Naive thymus-derived CD8-positive, alpha-beta T cell (primary cell): Measurements from ENCODE around the gene SLC13A3. TPM values are rescaled to one million over a fixed set of nuclear protein-coding genes. Genes with fewer than 3 reads are reported as not detected.

Experiments used
- ATAC-seq, 2 donors: fragments of 150-1000 bp; cut with Tn5 transposase in 1 of 2; sonication (Bioruptor Pico), chemical (Tn5 transposase) in 1 of 2; 1 replicate in 1 of 2; 2 replicates in 1 of 2; pipeline ENCODE4 v1.10.0; 2021; ENCODE audit warnings: mild to moderate bottlenecking in 2 of 2, moderate library complexity in 2 of 2
- POLR2A ChIA-PET: fragments of 350-600 bp; sonication (Branson Sonifier 250); formaldehyde crosslinking; loops from one replicate; lab custom pipeline; 2021; ENCODE audit warnings: antibody characterized with exemption; lab: Charles Lee
- DNase-seq, 10 donors: peaks; one replicate each; pipeline versions ENCODE4 v3.0.0 to v3.0.0-alpha.2; 2020 to 2022
- H3K27ac Mint-ChIP-seq, 10 donors: one replicate each; pipeline ENCODE4 v1.8.0; 2020 to 2022; ENCODE audit warnings: mild to moderate bottlenecking in 10 of 10, mixed read lengths in 10 of 10, moderate library complexity in 4 of 10, inconsistent platforms in 1 of 10
- H3K27me3 Mint-ChIP-seq, 5 donors: one replicate each; pipeline ENCODE4 v1.8.0; 2021 to 2022; ENCODE audit warnings: mixed read lengths in 5 of 5
- H3K36me3 Mint-ChIP-seq, 3 donors: one replicate each; pipeline ENCODE4 v1.8.0; 2020 to 2022; ENCODE audit warnings: mixed read lengths in 3 of 3, mild to moderate bottlenecking in 2 of 3, inconsistent platforms in 1 of 3
- H3K4me1 Mint-ChIP-seq, 4 donors: one replicate each; pipeline ENCODE4 v1.8.0; 2021 to 2022; ENCODE audit warnings: mixed read lengths in 4 of 4
- H3K4me3 Mint-ChIP-seq, 10 donors: one replicate each; pipeline ENCODE4 v1.8.0; 2020 to 2022; ENCODE audit warnings: mild to moderate bottlenecking in 10 of 10, mixed read lengths in 10 of 10, moderate library complexity in 6 of 10, inconsistent platforms in 1 of 10
- H3K9me3 Mint-ChIP-seq, 9 donors: one replicate each; pipeline ENCODE4 v1.8.0; 2020 to 2022; ENCODE audit warnings: mixed read lengths in 9 of 9, mild to moderate bottlenecking in 3 of 9, inconsistent platforms in 1 of 9, moderate library complexity in 1 of 9
- polyA plus RNA-seq, 3 donors: library from polyadenylated mRNA; unstranded; fragments of 300-500 nt; fragmentation: Illumina TruSeq; gene quantifications; one replicate each; pipeline ENCODE4 v1.2.3, GENCODE V29; 2021
- total RNA-seq, 8 experiments: library from RNA in 2 of 8; stranded (reverse) in 2 of 8; gene quantifications; one replicate each; pipeline ENCODE4 v1.2.3 and lab custom pipeline; 2021 to 2026

SLC13A3 gene
- total and polyA plus RNA-seq, 5 experiments from 2014 or later, result 0.31 TPM; not detected in 4

DNA sequence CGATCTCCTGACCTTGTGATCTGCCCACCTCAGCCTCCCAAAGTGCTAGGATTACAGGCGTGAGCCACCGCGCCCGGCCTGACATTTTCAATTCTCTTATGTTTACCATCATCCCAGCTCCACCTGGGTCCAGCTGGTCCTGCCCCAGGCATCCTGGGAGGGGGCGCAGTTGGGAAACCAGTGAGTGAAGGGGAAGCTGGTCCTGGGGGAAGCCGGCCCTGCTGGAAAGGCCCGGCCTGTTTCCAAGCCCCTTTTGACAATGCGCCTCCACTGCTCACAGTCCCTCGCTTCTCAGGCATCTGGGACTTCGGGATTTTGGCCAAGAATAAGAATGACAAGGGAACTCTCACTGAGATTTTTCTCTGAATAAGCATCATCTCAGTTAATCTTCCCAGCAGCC lies 14.2 kb downstream of the SLC13A3 start:
- Mint-ChIP-seq H3K4me1 (no peaks in the 10 kb centered on the region), H3K27me3 (peaks cover 3 to 61% (median 22%) of the 10 kb centered on the region in 5 donors), H3K9me3 (no peaks in the 10 kb centered on the region), H3K36me3 (no peaks in the 10 kb centered on the region), H3K4me3 (no peak overlapping the region), H3K27ac (no peak overlapping the region)
- POLR2A ChIA-PET, result no interaction called here
- ATAC-seq (no peak), DNase-seq (no peak)

DNA sequence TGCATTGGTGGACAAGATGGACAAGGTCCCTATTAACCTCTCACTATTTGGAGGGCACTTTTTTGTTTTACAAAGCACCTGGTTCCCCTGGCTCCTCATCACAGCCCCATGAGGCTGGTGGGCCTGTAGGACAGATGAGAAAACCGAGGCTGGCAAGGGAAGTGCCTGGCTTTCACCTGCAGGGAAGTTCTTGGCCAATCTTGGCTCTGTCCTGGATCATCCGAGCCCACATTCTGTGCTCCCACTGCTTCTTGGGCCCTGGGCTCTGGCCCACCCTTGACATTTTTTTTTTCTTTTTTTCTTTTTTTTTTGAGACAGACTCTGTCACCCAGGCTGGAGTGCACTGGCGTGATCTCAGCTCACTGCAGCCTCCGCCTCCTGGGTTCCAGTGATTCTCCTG lies 14.7 kb downstream of the SLC13A3 start:
- no peak overlapping the region for H3K4me3 Mint-ChIP-seq

DNA sequence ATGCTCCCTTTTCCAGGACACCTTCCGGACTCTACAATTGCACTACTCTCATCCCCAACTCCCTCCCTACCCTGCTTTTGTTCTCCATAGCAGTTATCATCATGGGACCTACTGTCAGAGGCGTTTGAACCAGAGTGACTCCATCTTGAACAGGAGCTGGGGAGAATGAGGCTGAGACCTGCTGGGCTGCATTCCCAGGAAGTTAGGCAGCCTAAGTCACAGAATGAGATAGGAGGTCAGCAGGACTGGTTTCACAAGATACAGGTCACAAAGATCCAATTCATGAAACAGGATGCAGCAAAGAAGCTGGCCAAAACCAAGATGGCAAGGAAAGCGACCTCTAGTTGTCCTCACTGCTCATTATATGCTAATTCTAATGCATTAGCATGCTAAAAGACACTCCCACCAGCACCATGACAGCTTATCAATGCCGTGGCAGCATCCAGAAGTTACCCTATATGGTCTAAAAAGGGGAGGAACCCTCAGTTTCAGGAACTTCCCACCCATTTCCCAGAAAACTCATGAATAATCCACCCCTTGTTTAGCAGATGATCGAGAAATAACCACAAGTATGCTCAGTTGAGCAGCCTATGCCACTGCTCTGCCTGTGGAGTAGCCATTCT lies 15.6 kb downstream of the SLC13A3 start:
- Mint-ChIP-seq H3K27ac (no peak overlapping the region), H3K27me3 (peaks cover 3 to 52% (median 21%) of the 10 kb centered on the region in 5 donors), H3K36me3 (peaks cover 0 to under 1% (median 0%) of the 10 kb centered on the region in 3 donors), H3K4me1 (no peaks in the 10 kb centered on the region), H3K4me3 (no peak overlapping the region), H3K9me3 (peaks cover 0 to under 1% (median 0%) of the 10 kb centered on the region in 9 donors)
- POLR2A ChIA-PET, result no interaction called here
- DNase-seq, result no peak
- no peak for ATAC-seq

More for the DNA sequence above, 14.7 kb downstream of the SLC13A3 start:
- peaks cover 3 to 58% (median 23%) of the 10 kb centered on the region in 5 donors for H3K27me3 Mint-ChIP-seq
- H3K27ac Mint-ChIP-seq, result no peak overlapping the region
- H3K4me1 Mint-ChIP-seq, result no peaks in the 10 kb centered on the region
- ATAC-seq (no peak), DNase-seq (no peak)
- H3K9me3 Mint-ChIP-seq, result no peaks in the 10 kb centered on the region
- POLR2A ChIA-PET, result no interaction called here
- no peaks in the 10 kb centered on the region for H3K36me3 Mint-ChIP-seq

DNA sequence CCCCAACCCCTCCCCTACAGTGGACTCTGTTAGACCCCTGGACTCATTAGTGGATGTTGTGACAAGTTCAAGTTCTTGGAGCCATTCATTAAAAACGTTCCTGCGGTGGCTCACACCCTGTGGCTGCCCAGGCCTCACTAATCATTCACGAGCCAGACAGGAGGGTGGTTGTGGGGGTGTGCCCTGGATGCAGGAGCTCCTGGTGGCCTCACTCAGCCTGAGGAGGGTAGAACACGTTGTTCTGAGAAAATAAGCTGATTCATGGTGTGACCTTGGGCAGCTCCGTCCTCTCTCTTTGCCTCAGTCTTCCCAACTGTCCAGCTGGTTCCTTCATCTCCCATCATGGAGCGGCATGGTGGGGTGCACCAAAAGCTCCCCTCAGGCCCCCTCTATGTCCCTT lies 16.7 kb downstream of the SLC13A3 start:
- no peaks in the 10 kb centered on the region for H3K4me1 Mint-ChIP-seq
- no peak for DNase-seq
- POLR2A ChIA-PET, result no interaction called here
- H3K4me3 Mint-ChIP-seq, result no peak overlapping the region
- peaks cover 0 to 10% (median 2%) of the 10 kb centered on the region in 3 donors for H3K36me3 Mint-ChIP-seq
- no peak for ATAC-seq
- no peak overlapping the region for H3K27ac Mint-ChIP-seq
- peaks cover 7 to 57% (median 26%) of the 10 kb centered on the region in 5 donors for H3K27me3 Mint-ChIP-seq
- H3K9me3 Mint-ChIP-seq, result peaks cover 0 to 12% (median 5%) of the 10 kb centered on the region in 9 donors

- DNase-seq (no peak), ATAC-seq (no peak)
- no peak overlapping the region for H3K27ac Mint-ChIP-seq
- no peak overlapping the region for H3K4me3 Mint-ChIP-seq
- H3K9me3 Mint-ChIP-seq, result peaks cover 0 to 22% (median 13%) of the 10 kb centered on the region in 9 donors
- H3K36me3 Mint-ChIP-seq, result peaks cover 0 to 15% (median 2%) of the 10 kb centered on the region in 3 donors
- H3K27me3 Mint-ChIP-seq, result peaks cover 9 to 52% (median 29%) of the 10 kb centered on the region in 5 donors
- POLR2A ChIA-PET, result no interaction called here
- no peaks in the 10 kb centered on the region for H3K4me1 Mint-ChIP-seq
Measured at GRCh38 chr20:46631874-46632446, 19.3 kb downstream of the SLC13A3 start.

GRCh38 chr20:46631212-46631869 lies 19.9 kb downstream of the SLC13A3 start:
- Mint-ChIP-seq H3K27me3 (peaks cover 9 to 57% (median 34%) of the 10 kb centered on the region in 5 donors), H3K4me1 (no peaks in the 10 kb centered on the region)
- POLR2A ChIA-PET, result no interaction called here

DNA sequence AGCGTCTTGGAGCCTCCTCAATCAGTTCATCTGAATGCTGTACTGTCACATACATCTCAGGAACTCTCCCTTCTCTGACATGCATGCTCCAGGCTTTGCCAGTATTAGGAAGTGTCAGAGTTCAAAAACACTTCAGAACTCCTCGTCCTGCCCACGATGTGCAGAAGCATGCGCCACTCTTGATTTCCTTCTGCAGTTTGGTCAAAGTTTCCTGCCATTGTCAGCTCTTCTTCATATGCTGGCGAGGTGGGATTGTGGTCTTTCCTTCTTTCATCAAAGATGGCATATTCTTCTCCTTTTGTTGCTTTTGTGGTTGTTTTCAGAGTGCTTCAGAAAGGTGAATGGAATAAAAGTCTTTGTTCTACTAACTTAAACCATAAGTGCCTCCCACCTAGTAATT lies 21.0 kb downstream of the SLC13A3 start:
- Mint-ChIP-seq H3K36me3 (peaks cover 0 to 19% (median 2%) of the 10 kb centered on the region in 3 donors), H3K27me3 (peaks cover 11 to 52% (median 36%) of the 10 kb centered on the region in 5 donors), H3K4me3 (no peak overlapping the region), H3K4me1 (no peaks in the 10 kb centered on the region), H3K27ac (no peak overlapping the region), H3K9me3 (peaks cover 0 to 33% (median 13%) of the 10 kb centered on the region in 9 donors)
- ATAC-seq (no peak), DNase-seq (no peak)
- POLR2A ChIA-PET, result no interaction called here

More at GRCh38 chr20:46631212-46631869, 19.9 kb downstream of the SLC13A3 start:
- ATAC-seq (no peak), DNase-seq (no peak)
- Mint-ChIP-seq H3K9me3 (peaks cover 0 to 26% (median 13%) of the 10 kb centered on the region in 9 donors), H3K4me3 (no peak overlapping the region), H3K36me3 (peaks cover 0 to 19% (median 2%) of the 10 kb centered on the region in 3 donors), H3K27ac (no peak overlapping the region)

GRCh38 chr20:46629341-46629740 lies 21.9 kb downstream of the SLC13A3 start:
- Mint-ChIP-seq H3K36me3 (peaks cover 0 to 19% (median 2%) of the 10 kb centered on the region in 3 donors), H3K4me3 (no peak overlapping the region), H3K27ac (no peak overlapping the region), H3K9me3 (peaks cover 2 to 42% (median 16%) of the 10 kb centered on the region in 9 donors), H3K27me3 (peaks cover 11 to 44% (median 35%) of the 10 kb centered on the region in 5 donors), H3K4me1 (no peaks in the 10 kb centered on the region)
- POLR2A ChIA-PET, result no interaction called here
- no peak for ATAC-seq
- DNase-seq, result no peak

DNA sequence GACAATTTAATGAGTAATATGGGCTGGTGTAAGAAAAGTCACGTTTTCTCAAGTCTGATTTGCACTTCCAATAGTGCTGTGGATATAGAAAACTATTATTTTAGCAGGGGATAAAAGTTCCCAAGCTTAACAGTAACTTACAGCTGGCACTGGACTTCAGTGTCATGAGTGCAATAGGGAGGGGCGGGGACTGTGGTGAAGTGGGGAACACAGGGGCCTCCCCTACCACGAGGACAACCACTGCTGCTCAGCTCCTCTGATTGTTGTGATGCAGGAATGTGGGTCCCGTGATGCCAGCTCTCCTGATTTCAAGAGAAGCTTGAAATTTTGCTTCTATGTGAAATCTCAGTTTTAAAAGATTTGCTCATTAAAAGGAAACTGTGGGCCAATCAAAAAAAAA lies 24.0 kb downstream of the SLC13A3 start:
- H3K27me3 Mint-ChIP-seq, result peaks cover 14 to 36% (median 25%) of the 10 kb centered on the region in 5 donors
- POLR2A ChIA-PET, result no interaction called here
- H3K4me1 Mint-ChIP-seq, result no peaks in the 10 kb centered on the region
- H3K27ac Mint-ChIP-seq, result no peak overlapping the region
- H3K36me3 Mint-ChIP-seq, result peaks cover 0 to 31% (median 5%) of the 10 kb centered on the region in 3 donors
- no peak for ATAC-seq
- H3K4me3 Mint-ChIP-seq, result no peak overlapping the region
- no peak for DNase-seq
- peaks cover 10 to 63% (median 26%) of the 10 kb centered on the region in 9 donors for H3K9me3 Mint-ChIP-seq

DNA sequence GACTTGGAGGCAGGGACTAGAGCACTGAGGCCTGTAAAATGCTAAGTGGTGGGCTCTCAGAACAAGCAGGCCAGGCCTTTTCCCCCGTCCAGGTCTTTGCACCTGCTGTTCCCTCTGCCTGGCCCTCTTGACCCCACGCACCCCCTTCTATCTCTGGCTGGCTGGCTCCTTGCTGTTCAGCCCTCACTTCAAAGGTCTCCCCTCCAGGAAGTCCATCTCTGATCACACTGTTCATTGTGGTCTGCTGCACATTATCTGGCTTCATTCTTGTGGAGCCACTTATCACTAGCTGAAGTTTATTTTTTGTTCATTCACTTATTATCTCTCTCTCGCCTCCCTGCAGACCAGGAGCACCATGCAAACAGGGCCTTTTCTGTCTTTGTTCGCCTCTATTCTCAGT lies 24.5 kb downstream of the SLC13A3 start:
- POLR2A ChIA-PET, result no interaction called here
- H3K27ac Mint-ChIP-seq, result no peak overlapping the region
- no peaks in the 10 kb centered on the region for H3K4me1 Mint-ChIP-seq

GRCh38 chr20:46625875-46626373 lies 25.3 kb downstream of the SLC13A3 start:
- no peak overlapping the region for H3K4me3 Mint-ChIP-seq
- H3K36me3 Mint-ChIP-seq, result peaks cover 0 to 34% (median 5%) of the 10 kb centered on the region in 3 donors
- no peak overlapping the region for H3K27ac Mint-ChIP-seq
- DNase-seq (no peak), ATAC-seq (no peak)
- peaks cover 10 to 63% (median 26%) of the 10 kb centered on the region in 9 donors for H3K9me3 Mint-ChIP-seq
- no peaks in the 10 kb centered on the region for H3K4me1 Mint-ChIP-seq
- POLR2A ChIA-PET, result no interaction called here
- peaks cover 14 to 35% (median 28%) of the 10 kb centered on the region in 5 donors for H3K27me3 Mint-ChIP-seq

More for the DNA sequence above, 24.5 kb downstream of the SLC13A3 start:
- no peak overlapping the region for H3K4me3 Mint-ChIP-seq
- H3K36me3 Mint-ChIP-seq, result peaks cover 0 to 34% (median 5%) of the 10 kb centered on the region in 3 donors
- ATAC-seq, result no peak
- peaks cover 10 to 63% (median 26%) of the 10 kb centered on the region in 9 donors for H3K9me3 Mint-ChIP-seq
- DNase-seq, result no peak
- H3K27me3 Mint-ChIP-seq, result peaks cover 14 to 35% (median 27%) of the 10 kb centered on the region in 5 donors

GRCh38 chr20:46624946-46625345 lies 26.3 kb downstream of the SLC13A3 start:
- Mint-ChIP-seq H3K27me3 (peaks cover 15 to 27% (median 25%) of the 10 kb centered on the region in 5 donors), H3K4me3 (no peak overlapping the region), H3K27ac (no peak overlapping the region), H3K36me3 (peaks cover 0 to 28% (median 4%) of the 10 kb centered on the region in 3 donors), H3K4me1 (no peaks in the 10 kb centered on the region), H3K9me3 (peaks cover 10 to 55% (median 21%) of the 10 kb centered on the region in 9 donors)
- DNase-seq (no peak), ATAC-seq (no peak)
- POLR2A ChIA-PET, result no interaction called here
